Liver (tissue), 3 donors: ENCODE results near the gene RUNDC3A.

Experiments used
- EGR1 ChIP-seq, 2 donors: IDR thresholded peaks; 2 replicates each; pipeline ENCODE4 v1.6.1; 2016 to 2018; ENCODE audit warnings: antibody characterized with exemption in 2 of 2, low read depth in 2 of 2
- FOXA1 ChIP-seq: IDR thresholded peaks from 2 replicates; pipeline ENCODE4 v1.6.1; 2016; ENCODE audit warnings: antibody characterized with exemption
- HNF4A ChIP-seq, 2 donors: conservative IDR thresholded peaks; 2 replicates each; pipeline ENCODE4 v1.6.1; 2016; ENCODE audit warnings: antibody characterized with exemption in 2 of 2, mild to moderate bottlenecking in 2 of 2
- MAX ChIP-seq: IDR thresholded peaks from 2 replicates; pipeline ENCODE4 v1.6.1; 2016; ENCODE audit warnings: antibody characterized with exemption
- RAD21 ChIP-seq, 2 donors: IDR thresholded peaks; 2 replicates each; pipeline ENCODE4 v1.6.1; 2016; ENCODE audit warnings: antibody characterized with exemption in 2 of 2, mild to moderate bottlenecking in 2 of 2
- REST ChIP-seq: IDR thresholded peaks from 2 replicates; pipeline ENCODE4 v1.6.1; 2016; ENCODE audit warnings: antibody characterized with exemption, mild to moderate bottlenecking
- SP1 ChIP-seq: IDR thresholded peaks from 2 replicates; pipeline ENCODE4 v1.6.1; 2018; ENCODE audit warnings: antibody characterized with exemption, mild to moderate bottlenecking
- TAF1 ChIP-seq: conservative IDR thresholded peaks from 2 replicates; pipeline ENCODE4 v1.6.1; 2016; ENCODE audit warnings: antibody characterized with exemption, mild to moderate bottlenecking
- TF ChIP-seq, protein P1 (sequence below): fragments of 150-350 bp; IDR thresholded peaks from 2 replicates; pipeline ENCODE4 v1.5.1; 2017; ENCODE audit warnings: improper control_type of control experiment, low read depth, low read length; ENCODE audit not compliant: missing input control
- TF ChIP-seq, protein P2 (sequence below): IDR thresholded peaks from 2 replicates; pipeline ENCODE4 v1.6.1; 2016; ENCODE audit warnings: antibody characterized with exemption
- donor health status: healthy.
- donor health status: healthy.

GRCh38 chr17:44363613-44364159, 55.3 kb downstream of the RUNDC3A start, which contains the start of gene FAM171A2:
- TF ChIP-seq, protein P1, sequence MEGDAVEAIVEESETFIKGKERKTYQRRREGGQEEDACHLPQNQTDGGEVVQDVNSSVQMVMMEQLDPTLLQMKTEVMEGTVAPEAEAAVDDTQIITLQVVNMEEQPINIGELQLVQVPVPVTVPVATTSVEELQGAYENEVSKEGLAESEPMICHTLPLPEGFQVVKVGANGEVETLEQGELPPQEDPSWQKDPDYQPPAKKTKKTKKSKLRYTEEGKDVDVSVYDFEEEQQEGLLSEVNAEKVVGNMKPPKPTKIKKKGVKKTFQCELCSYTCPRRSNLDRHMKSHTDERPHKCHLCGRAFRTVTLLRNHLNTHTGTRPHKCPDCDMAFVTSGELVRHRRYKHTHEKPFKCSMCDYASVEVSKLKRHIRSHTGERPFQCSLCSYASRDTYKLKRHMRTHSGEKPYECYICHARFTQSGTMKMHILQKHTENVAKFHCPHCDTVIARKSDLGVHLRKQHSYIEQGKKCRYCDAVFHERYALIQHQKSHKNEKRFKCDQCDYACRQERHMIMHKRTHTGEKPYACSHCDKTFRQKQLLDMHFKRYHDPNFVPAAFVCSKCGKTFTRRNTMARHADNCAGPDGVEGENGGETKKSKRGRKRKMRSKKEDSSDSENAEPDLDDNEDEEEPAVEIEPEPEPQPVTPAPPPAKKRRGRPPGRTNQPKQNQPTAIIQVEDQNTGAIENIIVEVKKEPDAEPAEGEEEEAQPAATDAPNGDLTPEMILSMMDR, result peak; percentile 54
- TF ChIP-seq, protein P2, sequence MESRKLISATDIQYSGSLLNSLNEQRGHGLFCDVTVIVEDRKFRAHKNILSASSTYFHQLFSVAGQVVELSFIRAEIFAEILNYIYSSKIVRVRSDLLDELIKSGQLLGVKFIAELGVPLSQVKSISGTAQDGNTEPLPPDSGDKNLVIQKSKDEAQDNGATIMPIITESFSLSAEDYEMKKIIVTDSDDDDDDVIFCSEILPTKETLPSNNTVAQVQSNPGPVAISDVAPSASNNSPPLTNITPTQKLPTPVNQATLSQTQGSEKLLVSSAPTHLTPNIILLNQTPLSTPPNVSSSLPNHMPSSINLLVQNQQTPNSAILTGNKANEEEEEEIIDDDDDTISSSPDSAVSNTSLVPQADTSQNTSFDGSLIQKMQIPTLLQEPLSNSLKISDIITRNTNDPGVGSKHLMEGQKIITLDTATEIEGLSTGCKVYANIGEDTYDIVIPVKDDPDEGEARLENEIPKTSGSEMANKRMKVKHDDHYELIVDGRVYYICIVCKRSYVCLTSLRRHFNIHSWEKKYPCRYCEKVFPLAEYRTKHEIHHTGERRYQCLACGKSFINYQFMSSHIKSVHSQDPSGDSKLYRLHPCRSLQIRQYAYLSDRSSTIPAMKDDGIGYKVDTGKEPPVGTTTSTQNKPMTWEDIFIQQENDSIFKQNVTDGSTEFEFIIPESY, result no peak
- TF ChIP-seq SP1, result no peak
- TF ChIP-seq REST, result no peak
- no peak for TF ChIP-seq HNF4A (conservative IDR thresholded peaks at IDR 0.05)
- no peak for TF ChIP-seq EGR1 (IDR thresholded peaks at IDR 0.05; ENCODE audit: low read depth in 2 of 2)
- TF ChIP-seq MAX, result no peak
- no peak for TF ChIP-seq FOXA1
- no peak for TF ChIP-seq TAF1
- TF ChIP-seq RAD21 (IDR thresholded peaks at IDR 0.05), result no peak
